Panc1 (cell line): ENCODE data around the gene PSMD1. TPM values are rescaled to one million over a fixed set of nuclear protein-coding genes. Genes with fewer than 3 reads are reported as not detected.

Source experiments
- ATAC-seq: fragments of 200-7000 bp; cut with Tn5 transposase; 2 replicates; pipeline ENCODE4 v1.9.1; 2020; ENCODE audit warnings: mild to moderate bottlenecking, moderate library complexity
- BruUV-seq: library from RNA; stranded (reverse); fragments of 400-500 nt; replicated peaks from 2 replicates; lab custom pipeline; 2021; lab: Mats Ljungman, UMichigan
- CTCF ChIA-PET: fragments of 300-600 bp; sonication (Branson Sonifier 250); formaldehyde crosslinking; loops from one replicate; lab custom pipeline; 2022; ENCODE audit warnings: antibody characterized with exemption; lab: Charles Lee
- POLR2A ChIA-PET: fragments of 300-600 bp; sonication (Branson Sonifier 250); formaldehyde crosslinking; loops from one replicate; lab custom pipeline; 2022; ENCODE audit warnings: antibody characterized with exemption; lab: Charles Lee
- DNase-seq: peaks from one replicate; pipeline ENCODE4 v3.0.0-alpha.2; 2010; ENCODE audit warnings: low read depth, low spot score
- H3K27ac ChIP-seq: 2 replicates; pipeline ENCODE4 v1.5.1; 2011; ENCODE audit warnings: mild to moderate bottlenecking, low read length, inconsistent platforms
- H3K27me3 ChIP-seq: fragments of 200-500 bp; sonication (Bioruptor generic); 2 replicates; pipeline ENCODE4 v1.6.0; 2014; ENCODE audit warnings: low read length, inconsistent platforms; ENCODE audit not compliant: control insufficient read depth, insufficient read depth
- H3K36me3 ChIP-seq: fragments of 200-500 bp; sonication (Bioruptor generic); 2 replicates; pipeline ENCODE4 v1.5.1; 2014; ENCODE audit warnings: inconsistent platforms, mild to moderate bottlenecking, low read length, moderate library complexity; ENCODE audit not compliant: control insufficient read depth, insufficient read depth
- H3K4me1 ChIP-seq: 2 replicates; pipeline ENCODE4 v1.5.1; 2011; ENCODE audit warnings: inconsistent platforms, mild to moderate bottlenecking, low read length, moderate library complexity; ENCODE audit not compliant: control insufficient read depth, insufficient read depth
- H3K4me3 ChIP-seq, 2 experiments: 2 replicates each; pipeline ENCODE4 v1.5.1; 2011 to 2012; ENCODE audit warnings: low read depth in 2 of 2, low read length in 2 of 2, mild to moderate bottlenecking in 2 of 2, inconsistent platforms in 1 of 2, moderate library complexity in 1 of 2
- H3K9me3 ChIP-seq: fragments of 200-500 bp; sonication (Bioruptor generic); 2 replicates; pipeline ENCODE4 v1.5.1; 2014; ENCODE audit warnings: low read depth, mild to moderate bottlenecking, inconsistent platforms, low read length, moderate library complexity; ENCODE audit not compliant: control insufficient read depth, insufficient read depth
- CTCF ChIP-seq: fragments of 450-650 bp; IDR thresholded peaks from 2 replicates; pipeline ENCODE4 v1.5.1; 2017; ENCODE audit warnings: mild to moderate bottlenecking
- POLR2AphosphoS5 ChIP-seq: IDR thresholded peaks from 2 replicates; pipeline ENCODE4 v1.6.1; 2012; ENCODE audit warnings: mild to moderate bottlenecking, low read depth, low read length, moderate library complexity
- REST ChIP-seq, 2 experiments: IDR thresholded peaks; 2 replicates each; pipeline ENCODE4 v1.6.1; 2011 to 2012; ENCODE audit warnings: low read depth in 2 of 2, control low read depth in 1 of 2, low read length in 1 of 2, mild to moderate bottlenecking in 1 of 2, moderate library complexity in 1 of 2; ENCODE audit not compliant: insufficient read depth in 1 of 2
- SIN3A ChIP-seq: IDR thresholded peaks from 2 replicates; pipeline ENCODE4 v1.6.1; 2012; ENCODE audit warnings: low read depth, mild to moderate bottlenecking, low read length, moderate library complexity, borderline replicate concordance; ENCODE audit not compliant: insufficient read depth
- TCF7L2 ChIP-seq: IDR thresholded peaks from 2 replicates; pipeline ENCODE4 v1.6.1; 2011; ENCODE audit warnings: mild to moderate bottlenecking, low read depth, low read length, inconsistent platforms
- in situ Hi-C: cut with HindIII; loops from 2 replicates; pipeline ENCODE4 v1.10.0; 2016; ENCODE audit warnings: low sequenced_read_pairs, low pct_unique_long_range_greater_than_20kb
- intact Hi-C: fragments of 100-400 bp; cut with micrococcal nuclease; formaldehyde crosslinking; loops from one replicate; pipeline ENCODE4 v1.10.0; 2022; ENCODE audit not compliant: unreplicated experiment
- total RNA-seq: library from RNA; stranded (reverse); gene quantifications from one replicate; pipeline ENCODE4 v1.2.1, GENCODE V29; 2021; ENCODE audit not compliant: unreplicated experiment

Gene PSMD1
- total RNA-seq, 1 experiment from 2014 or later, result 146 TPM

- Histone ChIP-seq H3K4me3 (no peak overlapping the region), H3K4me1 (0 out of 2 replicates have a peak, but pooled peaks cover 6% of the 10 kb centered on the region), H3K9me3 (no peaks in the 10 kb centered on the region), H3K36me3 (no peaks in the 10 kb centered on the region), H3K27me3 (no peaks in the 10 kb centered on the region), H3K27ac (no peak overlapping the region)
- in situ Hi-C loops (no loop called here), intact Hi-C loops (no loop called here)
- TF ChIP-seq POLR2AphosphoS5 (no peak), CTCF (no peak), REST (IDR thresholded peaks at IDR 0.05; ENCODE audit: insufficient read depth in 1 of 2, low read depth in 2 of 2, low read length in 1 of 2) (no peak), TCF7L2 (no peak), SIN3A (no peak)
- ATAC-seq (no peak), DNase-seq (no peak)
- ChIA-PET CTCF (no interaction called here), POLR2A (no interaction called here)
- no TSS peak for BruUV-seq
Measured at GRCh38 chr2:231204581-231204980, 147.9 kb downstream of the PSMD1 start.

- ATAC-seq, result no peak
- intact Hi-C loops, result no loop called here
- BruUV-seq, result no TSS peak
- Histone ChIP-seq H3K9me3 (no peaks in the 10 kb centered on the region), H3K4me1 (no peaks in the 10 kb centered on the region), H3K36me3 (no peaks in the 10 kb centered on the region), H3K4me3 (no peak overlapping the region), H3K27ac (no peak overlapping the region), H3K27me3 (no peaks in the 10 kb centered on the region)
- DNase-seq, result no peak
- POLR2A ChIA-PET, result no interaction called here
- CTCF ChIA-PET, result no interaction called here
- in situ Hi-C loops, result no loop called here
- TF ChIP-seq SIN3A, result no peak
- TF ChIP-seq TCF7L2, result no peak
- no peak for TF ChIP-seq POLR2AphosphoS5
- no peak for TF ChIP-seq REST (IDR thresholded peaks at IDR 0.05; ENCODE audit: insufficient read depth in 1 of 2, low read depth in 2 of 2, low read length in 1 of 2)
- no peak for TF ChIP-seq CTCF
Measured at GRCh38 chr2:231207734-231208133, 151.1 kb downstream of the PSMD1 start.
